Cardiac fibroblast (primary cell): ENCODE results near the gene MCRIP2.

Experiments
- DNase-seq, 2 donors: peaks; one replicate each; pipeline versions ENCODE4 v3.0.0 to v3.0.0-alpha.2; 2010; ENCODE audit warnings: low read depth in 2 of 2
- H3K4me3 ChIP-seq, 2 donors: replicated peaks in 1 of 2; 1 replicate in 1 of 2; 2 replicates in 1 of 2; pipeline ENCODE4 v1.5.1; 2011; ENCODE audit warnings: low read depth in 2 of 2, low read length in 2 of 2, mild to moderate bottlenecking in 2 of 2, moderate library complexity in 1 of 2
- CTCF ChIP-seq: IDR thresholded peaks from one replicate; pipeline ENCODE4 v1.5.1; 2011; ENCODE audit warnings: low read depth, mild to moderate bottlenecking, low read length, inconsistent platforms

The MCRIP2 gene

GRCh38 chr16:679814-680624 lies 38.4 kb downstream of the MCRIP2 start, which contains the start of gene STUB1:
Gene STUB1 (plus strand): TSS chr16:680410. CDS start chr16:680526, 116 bp downstream.
- no peak for TF ChIP-seq CTCF
- H3K4me3 ChIP-seq: peak within 1 kb of the TSS; percentile 75 to 80
- DNase-seq: peak; percentile 88 to 90

DNA sequence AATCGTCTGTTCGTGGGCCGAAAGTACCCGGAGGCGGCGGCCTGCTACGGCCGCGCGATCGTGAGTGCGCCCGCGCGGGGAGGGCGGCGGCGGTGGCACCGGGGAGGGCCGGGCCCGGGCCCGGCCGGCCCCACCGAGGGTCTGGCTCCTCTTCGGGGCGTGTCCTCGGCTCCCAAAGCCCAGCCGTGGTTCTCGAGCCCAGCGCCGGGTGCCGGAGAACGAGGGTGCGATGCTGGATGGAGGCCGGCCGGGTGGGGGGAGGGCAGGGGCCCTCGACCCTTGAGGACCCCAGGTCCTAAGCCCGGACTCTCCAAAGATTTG lies 39.0 kb downstream of the MCRIP2 start:
- no peak for TF ChIP-seq CTCF
- DNase-seq: no peak

GRCh38 chr16:680967-681745 lies 39.5 kb downstream of the MCRIP2 start:
- DNase-seq: peak; percentile 58 to 63
- TF ChIP-seq CTCF: no peak
- peak overlapping the region; percentile 75 to 80 for H3K4me3 ChIP-seq

More for the DNA sequence above, 39.0 kb downstream of the MCRIP2 start:
- H3K4me3 ChIP-seq: peak overlapping the region; percentile 75 to 80

DNA sequence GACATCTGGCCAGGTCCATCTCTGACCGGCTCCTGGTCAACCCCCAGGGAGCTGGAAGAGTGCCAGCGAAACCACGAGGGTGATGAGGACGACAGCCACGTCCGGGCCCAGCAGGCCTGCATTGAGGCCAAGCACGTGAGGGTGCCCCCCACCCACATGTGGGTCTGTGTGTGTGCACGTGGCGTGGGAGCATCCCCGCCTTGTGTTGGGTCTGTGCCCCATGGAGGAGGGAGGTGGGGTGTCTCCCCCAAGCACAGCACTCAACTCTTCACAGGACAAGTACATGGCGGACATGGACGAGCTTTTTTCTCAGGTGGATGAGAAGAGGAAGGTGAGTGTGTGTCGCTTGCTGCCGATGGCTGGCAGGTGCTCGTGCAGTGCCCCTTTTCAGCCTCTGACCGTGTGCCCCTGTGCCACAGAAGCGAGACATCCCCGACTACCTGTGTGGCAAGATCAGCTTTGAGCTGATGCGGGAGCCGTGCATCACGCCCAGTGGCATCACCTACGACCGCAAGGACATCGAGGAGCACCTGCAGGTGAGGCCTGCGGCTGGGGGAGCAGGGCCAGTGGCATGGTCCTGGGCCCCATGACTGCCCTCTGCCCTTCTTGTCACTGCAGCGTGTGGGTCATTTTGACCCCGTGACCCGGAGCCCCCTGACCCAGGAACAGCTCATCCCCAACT lies 40.3 kb downstream of the MCRIP2 start:
- DNase-seq: peak; percentile 31 to 46
- TF ChIP-seq CTCF: no peak
- H3K4me3 ChIP-seq: peak overlapping the region; percentile 75 to 80

GRCh38 chr16:682493-683395 lies 41.1 kb downstream of the MCRIP2 start:
- TF ChIP-seq CTCF: no peak
- peak overlapping the region; percentile 62 to 70 for H3K4me3 ChIP-seq
- DNase-seq: no peak
